ENCODE results near the gene MRPL48.

DNA sequence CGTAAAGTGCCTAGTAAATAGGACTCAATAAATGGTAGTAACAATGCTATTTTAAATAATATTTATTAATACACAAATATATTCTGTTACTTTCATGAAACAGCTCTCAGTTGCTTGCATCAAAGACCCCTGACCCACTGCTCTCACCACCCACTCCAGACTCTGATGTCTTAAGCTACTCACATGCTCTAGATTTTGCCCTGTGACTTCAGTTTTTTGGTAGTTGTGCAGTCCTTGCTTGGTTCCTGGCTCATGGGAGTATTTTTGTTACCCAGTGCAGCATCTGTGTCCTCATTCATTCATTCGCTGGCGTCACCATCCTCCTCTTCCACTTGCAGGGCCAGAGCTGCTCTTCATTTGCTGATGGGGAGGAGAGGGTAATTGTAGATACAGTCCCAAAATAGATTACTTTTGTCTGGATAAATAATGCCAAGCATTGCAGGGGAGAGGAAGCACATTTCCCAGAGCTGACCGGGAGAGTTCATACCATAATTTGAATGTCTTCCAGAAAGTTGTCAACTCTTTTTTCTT lies 12.7 kb downstream of the MRPL48 start:
- TF ChIP-seq POLR2A (IDR thresholded peaks at IDR 0.05): no peak
- TF ChIP-seq, protein P1, sequence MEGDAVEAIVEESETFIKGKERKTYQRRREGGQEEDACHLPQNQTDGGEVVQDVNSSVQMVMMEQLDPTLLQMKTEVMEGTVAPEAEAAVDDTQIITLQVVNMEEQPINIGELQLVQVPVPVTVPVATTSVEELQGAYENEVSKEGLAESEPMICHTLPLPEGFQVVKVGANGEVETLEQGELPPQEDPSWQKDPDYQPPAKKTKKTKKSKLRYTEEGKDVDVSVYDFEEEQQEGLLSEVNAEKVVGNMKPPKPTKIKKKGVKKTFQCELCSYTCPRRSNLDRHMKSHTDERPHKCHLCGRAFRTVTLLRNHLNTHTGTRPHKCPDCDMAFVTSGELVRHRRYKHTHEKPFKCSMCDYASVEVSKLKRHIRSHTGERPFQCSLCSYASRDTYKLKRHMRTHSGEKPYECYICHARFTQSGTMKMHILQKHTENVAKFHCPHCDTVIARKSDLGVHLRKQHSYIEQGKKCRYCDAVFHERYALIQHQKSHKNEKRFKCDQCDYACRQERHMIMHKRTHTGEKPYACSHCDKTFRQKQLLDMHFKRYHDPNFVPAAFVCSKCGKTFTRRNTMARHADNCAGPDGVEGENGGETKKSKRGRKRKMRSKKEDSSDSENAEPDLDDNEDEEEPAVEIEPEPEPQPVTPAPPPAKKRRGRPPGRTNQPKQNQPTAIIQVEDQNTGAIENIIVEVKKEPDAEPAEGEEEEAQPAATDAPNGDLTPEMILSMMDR (IDR thresholded peaks at IDR 0.05): no peak
